ENCODE data around the gene ZNF366.

DNA sequence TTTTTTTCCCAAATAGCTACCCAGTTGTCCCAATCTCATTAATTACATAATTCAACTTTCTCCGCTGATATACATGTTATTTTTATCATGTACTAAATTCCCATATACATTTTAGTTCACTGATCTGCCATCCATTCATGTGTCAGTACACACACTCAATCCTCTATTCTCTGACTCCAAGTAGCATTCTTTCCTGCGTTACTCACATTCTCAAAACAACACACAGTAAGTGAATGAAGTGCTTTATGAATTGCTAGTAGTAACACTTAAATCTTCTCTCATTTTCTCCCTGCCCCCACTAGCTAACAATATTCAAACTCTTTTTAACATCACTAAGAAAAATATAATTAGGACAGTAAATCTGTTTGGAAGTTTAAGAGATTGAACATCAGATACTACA lies 8.9 kb downstream of the ZNF366 start:
- TF ChIP-seq, protein P1, sequence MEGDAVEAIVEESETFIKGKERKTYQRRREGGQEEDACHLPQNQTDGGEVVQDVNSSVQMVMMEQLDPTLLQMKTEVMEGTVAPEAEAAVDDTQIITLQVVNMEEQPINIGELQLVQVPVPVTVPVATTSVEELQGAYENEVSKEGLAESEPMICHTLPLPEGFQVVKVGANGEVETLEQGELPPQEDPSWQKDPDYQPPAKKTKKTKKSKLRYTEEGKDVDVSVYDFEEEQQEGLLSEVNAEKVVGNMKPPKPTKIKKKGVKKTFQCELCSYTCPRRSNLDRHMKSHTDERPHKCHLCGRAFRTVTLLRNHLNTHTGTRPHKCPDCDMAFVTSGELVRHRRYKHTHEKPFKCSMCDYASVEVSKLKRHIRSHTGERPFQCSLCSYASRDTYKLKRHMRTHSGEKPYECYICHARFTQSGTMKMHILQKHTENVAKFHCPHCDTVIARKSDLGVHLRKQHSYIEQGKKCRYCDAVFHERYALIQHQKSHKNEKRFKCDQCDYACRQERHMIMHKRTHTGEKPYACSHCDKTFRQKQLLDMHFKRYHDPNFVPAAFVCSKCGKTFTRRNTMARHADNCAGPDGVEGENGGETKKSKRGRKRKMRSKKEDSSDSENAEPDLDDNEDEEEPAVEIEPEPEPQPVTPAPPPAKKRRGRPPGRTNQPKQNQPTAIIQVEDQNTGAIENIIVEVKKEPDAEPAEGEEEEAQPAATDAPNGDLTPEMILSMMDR (IDR thresholded peaks at IDR 0.05; ENCODE audit: insufficient read depth, low read length), result no peak
- TF ChIP-seq, protein P2, sequence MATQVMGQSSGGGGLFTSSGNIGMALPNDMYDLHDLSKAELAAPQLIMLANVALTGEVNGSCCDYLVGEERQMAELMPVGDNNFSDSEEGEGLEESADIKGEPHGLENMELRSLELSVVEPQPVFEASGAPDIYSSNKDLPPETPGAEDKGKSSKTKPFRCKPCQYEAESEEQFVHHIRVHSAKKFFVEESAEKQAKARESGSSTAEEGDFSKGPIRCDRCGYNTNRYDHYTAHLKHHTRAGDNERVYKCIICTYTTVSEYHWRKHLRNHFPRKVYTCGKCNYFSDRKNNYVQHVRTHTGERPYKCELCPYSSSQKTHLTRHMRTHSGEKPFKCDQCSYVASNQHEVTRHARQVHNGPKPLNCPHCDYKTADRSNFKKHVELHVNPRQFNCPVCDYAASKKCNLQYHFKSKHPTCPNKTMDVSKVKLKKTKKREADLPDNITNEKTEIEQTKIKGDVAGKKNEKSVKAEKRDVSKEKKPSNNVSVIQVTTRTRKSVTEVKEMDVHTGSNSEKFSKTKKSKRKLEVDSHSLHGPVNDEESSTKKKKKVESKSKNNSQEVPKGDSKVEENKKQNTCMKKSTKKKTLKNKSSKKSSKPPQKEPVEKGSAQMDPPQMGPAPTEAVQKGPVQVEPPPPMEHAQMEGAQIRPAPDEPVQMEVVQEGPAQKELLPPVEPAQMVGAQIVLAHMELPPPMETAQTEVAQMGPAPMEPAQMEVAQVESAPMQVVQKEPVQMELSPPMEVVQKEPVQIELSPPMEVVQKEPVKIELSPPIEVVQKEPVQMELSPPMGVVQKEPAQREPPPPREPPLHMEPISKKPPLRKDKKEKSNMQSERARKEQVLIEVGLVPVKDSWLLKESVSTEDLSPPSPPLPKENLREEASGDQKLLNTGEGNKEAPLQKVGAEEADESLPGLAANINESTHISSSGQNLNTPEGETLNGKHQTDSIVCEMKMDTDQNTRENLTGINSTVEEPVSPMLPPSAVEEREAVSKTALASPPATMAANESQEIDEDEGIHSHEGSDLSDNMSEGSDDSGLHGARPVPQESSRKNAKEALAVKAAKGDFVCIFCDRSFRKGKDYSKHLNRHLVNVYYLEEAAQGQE (IDR thresholded peaks at IDR 0.05; ENCODE audit: insufficient replicate concordance, low read depth), result no peak
- no peak for TF ChIP-seq GABPA (IDR thresholded peaks at IDR 0.05; ENCODE audit: low read depth)
